ENCODE data around the gene PDLIM1. TPM values are rescaled to one million over a fixed set of nuclear protein-coding genes. Genes with fewer than 3 reads are reported as not detected.

The PDLIM1 gene
- polyA plus RNA-seq, 3 donors, result 1.9 to 5.2 (median 4.8) TPM

DNA sequence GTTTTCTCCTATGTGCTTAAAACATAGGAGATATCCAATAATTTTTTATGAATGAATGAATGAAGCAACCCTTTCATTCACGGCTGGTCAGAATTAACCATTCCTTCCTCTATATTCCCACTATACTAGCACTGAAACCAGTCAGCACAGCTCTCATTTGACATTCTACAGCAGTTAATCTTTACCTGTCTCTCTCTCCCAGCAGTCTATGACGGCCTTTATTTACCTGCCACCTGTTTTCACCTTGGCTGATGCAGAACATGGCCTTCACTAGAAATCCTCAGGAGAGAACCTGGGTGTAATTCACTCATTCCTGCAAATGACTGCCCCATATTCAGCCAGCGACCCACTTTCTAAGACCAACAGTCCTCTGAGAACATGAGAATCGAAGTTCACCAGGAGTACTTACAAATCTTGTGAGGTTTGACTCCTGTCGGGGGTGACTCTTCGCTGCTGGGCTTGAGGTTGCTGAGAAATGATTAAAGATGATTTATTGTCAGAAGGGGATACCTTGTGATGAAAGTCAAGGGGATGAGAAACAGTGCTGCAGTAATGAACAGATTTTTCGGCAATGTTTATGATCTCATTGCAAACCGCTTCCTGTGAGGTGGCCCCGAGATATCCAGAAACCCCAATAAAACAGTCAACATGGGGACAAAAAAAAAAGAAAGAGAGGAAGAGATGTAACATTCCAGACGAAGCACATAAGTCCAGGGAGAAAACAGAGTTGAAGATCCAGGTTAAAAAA is 30.9 kb upstream of the PDLIM1 start:
- Histone ChIP-seq H3K4me1 (ENCODE audit: control insufficient read depth in 1 of 2, insufficient read depth in 2 of 2, low read length in 2 of 2) (no peaks in the 10 kb centered on the region), H3K36me3 (replicated peaks in 1 of 2; ENCODE audit: control insufficient read depth in 1 of 2, insufficient read depth in 2 of 2, low read length in 2 of 2) (no peaks in the 10 kb centered on the region), H2AFZ (ENCODE audit: insufficient read depth, low read depth, low read length, poor library complexity, severe bottlenecking) (no peak overlapping the region), H3K27ac (ENCODE audit: low read depth in 1 of 2, low read length in 2 of 2) (no peak overlapping the region), H3K9me3 (replicated peaks in 1 of 2; ENCODE audit: control insufficient read depth in 1 of 2, insufficient read depth in 1 of 2, low read length in 2 of 2) (no peaks in the 10 kb centered on the region), H3K9ac (ENCODE audit: insufficient read depth, low read length, poor library complexity, severe bottlenecking) (no peak overlapping the region), H3K4me3 (replicated peaks in 1 of 3; ENCODE audit: low read depth in 2 of 3, low read length in 3 of 3) (no peak overlapping the region), H3K79me2 (ENCODE audit: insufficient read depth, low read length) (no peaks in the 10 kb centered on the region), H3K4me2 (replicated peaks; ENCODE audit: extremely low read depth, low read length, poor library complexity, severe bottlenecking) (no peak overlapping the region), H3K27me3 (ENCODE audit: control insufficient read depth in 2 of 2, insufficient read depth in 2 of 2, low read length in 2 of 2) (no peaks in the 10 kb centered on the region), H4K20me1 (ENCODE audit: insufficient read depth, low read length) (no peaks in the 10 kb centered on the region)
- WGBS (ENCODE audit: insufficient coverage), result 76% methylated on average over 3 of the region's 10 CpGs
- intact Hi-C loops (cut with micrococcal nuclease), result no loop called here
- DNase-seq, result no peak
- Mint-ChIP-seq H3K36me3 (no peaks in the 10 kb centered on the region), H3K4me3 (no peak overlapping the region), H3K4me1 (no peaks in the 10 kb centered on the region), H3K9me3 (peaks cover 0 to 3% (median 0%) of the 10 kb centered on the region in 7 donors), H3K27ac (no peak overlapping the region), H3K27me3 (ENCODE audit: low read depth in 3 of 3) (peaks cover 0 to 8% (median 0%) of the 10 kb centered on the region in 3 donors)
- TF ChIP-seq, protein P1, sequence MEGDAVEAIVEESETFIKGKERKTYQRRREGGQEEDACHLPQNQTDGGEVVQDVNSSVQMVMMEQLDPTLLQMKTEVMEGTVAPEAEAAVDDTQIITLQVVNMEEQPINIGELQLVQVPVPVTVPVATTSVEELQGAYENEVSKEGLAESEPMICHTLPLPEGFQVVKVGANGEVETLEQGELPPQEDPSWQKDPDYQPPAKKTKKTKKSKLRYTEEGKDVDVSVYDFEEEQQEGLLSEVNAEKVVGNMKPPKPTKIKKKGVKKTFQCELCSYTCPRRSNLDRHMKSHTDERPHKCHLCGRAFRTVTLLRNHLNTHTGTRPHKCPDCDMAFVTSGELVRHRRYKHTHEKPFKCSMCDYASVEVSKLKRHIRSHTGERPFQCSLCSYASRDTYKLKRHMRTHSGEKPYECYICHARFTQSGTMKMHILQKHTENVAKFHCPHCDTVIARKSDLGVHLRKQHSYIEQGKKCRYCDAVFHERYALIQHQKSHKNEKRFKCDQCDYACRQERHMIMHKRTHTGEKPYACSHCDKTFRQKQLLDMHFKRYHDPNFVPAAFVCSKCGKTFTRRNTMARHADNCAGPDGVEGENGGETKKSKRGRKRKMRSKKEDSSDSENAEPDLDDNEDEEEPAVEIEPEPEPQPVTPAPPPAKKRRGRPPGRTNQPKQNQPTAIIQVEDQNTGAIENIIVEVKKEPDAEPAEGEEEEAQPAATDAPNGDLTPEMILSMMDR (IDR thresholded peaks at IDR 0.05), result no peak

DNA sequence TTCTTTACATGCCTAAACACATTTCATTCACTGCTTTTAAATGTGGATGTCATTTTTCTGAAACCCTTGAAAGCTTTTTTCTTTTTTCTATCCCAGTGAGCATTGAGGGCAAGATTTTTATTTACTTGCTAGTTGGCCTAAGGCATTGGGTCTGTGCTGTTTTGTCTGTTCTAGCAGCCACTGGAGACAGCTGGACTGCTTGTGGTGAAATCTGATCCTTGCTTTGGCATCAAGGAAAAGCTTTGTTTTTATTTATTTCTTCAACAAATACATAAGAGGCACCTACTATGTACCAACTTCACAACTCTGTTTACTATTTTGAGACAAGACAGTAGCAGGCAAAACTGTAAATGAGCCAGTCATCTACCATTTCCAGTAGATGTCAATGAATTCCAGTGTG is 28.4 kb upstream of the PDLIM1 start:
- no peaks in the 10 kb centered on the region for H3K36me3 ChIP-seq (replicated peaks in 1 of 2; ENCODE audit: control insufficient read depth in 1 of 2, insufficient read depth in 2 of 2, low read length in 2 of 2)
- TF ChIP-seq, protein P1 (IDR thresholded peaks at IDR 0.05), result no peak
- Mint-ChIP-seq H3K4me1 (no peaks in the 10 kb centered on the region), H3K27me3 (ENCODE audit: low read depth in 3 of 3) (peaks cover 0 to 8% (median 0%) of the 10 kb centered on the region in 3 donors), H3K36me3 (no peaks in the 10 kb centered on the region), H3K27ac (no peak overlapping the region), H3K9me3 (peaks cover 0 to 3% (median 0%) of the 10 kb centered on the region in 7 donors), H3K4me3 (no peak overlapping the region)
- H3K4me3 ChIP-seq (replicated peaks in 1 of 3; ENCODE audit: low read depth in 2 of 3, low read length in 3 of 3), result no peak overlapping the region
- no peak overlapping the region for H3K27ac ChIP-seq (ENCODE audit: low read depth in 1 of 2, low read length in 2 of 2)
- H3K9me3 ChIP-seq (replicated peaks in 1 of 2; ENCODE audit: control insufficient read depth in 1 of 2, insufficient read depth in 1 of 2, low read length in 2 of 2), result no peaks in the 10 kb centered on the region
- no peak for DNase-seq
- H3K4me1 ChIP-seq (ENCODE audit: control insufficient read depth in 1 of 2, insufficient read depth in 2 of 2, low read length in 2 of 2), result no peaks in the 10 kb centered on the region
- H3K27me3 ChIP-seq (ENCODE audit: control insufficient read depth in 2 of 2, insufficient read depth in 2 of 2, low read length in 2 of 2), result no peaks in the 10 kb centered on the region
- H2AFZ ChIP-seq (ENCODE audit: insufficient read depth, low read depth, low read length, poor library complexity, severe bottlenecking), result no peak overlapping the region
- H3K79me2 ChIP-seq (ENCODE audit: insufficient read depth, low read length), result no peaks in the 10 kb centered on the region
- H3K4me2 ChIP-seq (replicated peaks; ENCODE audit: extremely low read depth, low read length, poor library complexity, severe bottlenecking), result no peak overlapping the region
- intact Hi-C loops (cut with micrococcal nuclease), result no loop called here
- no peaks in the 10 kb centered on the region for H4K20me1 ChIP-seq (ENCODE audit: insufficient read depth, low read length)
- no peak overlapping the region for H3K9ac ChIP-seq (ENCODE audit: insufficient read depth, low read length, poor library complexity, severe bottlenecking)

Measured in CD14-positive monocyte (primary cell).